Lower leg skin (tissue), 3 donors: ENCODE data around the gene PTPN20.

Source experiments
- CTCF ChIP-seq, 3 donors: fragments of 450-650 bp; IDR thresholded peaks; one replicate each; pipeline ENCODE4 v1.5.1; 2016; ENCODE audit warnings: antibody characterized with exemption in 3 of 3, mild to moderate bottlenecking in 3 of 3, moderate library complexity in 2 of 3
- POLR2A ChIP-seq, 2 donors: fragments of 450-650 bp; IDR thresholded peaks; one replicate each; pipeline ENCODE4 v1.6.1; 2016 to 2017; ENCODE audit warnings: antibody characterized with exemption in 2 of 2, mild to moderate bottlenecking in 1 of 2, moderate library complexity in 1 of 2

GRCh38 chr10:47049906-47050305 lies 138.7 kb downstream of the PTPN20 start:
- TF ChIP-seq CTCF (IDR thresholded peaks at IDR 0.05) (no peak), POLR2A (IDR thresholded peaks at IDR 0.05) (no peak)
